CD4-positive, alpha-beta T cell treated with Interferon gamma for 1 hour (primary cell): ENCODE results near the gene RCAN2.

Source experiments
- DNase-seq: peaks from one replicate; pipeline ENCODE4 v3.0.0-alpha.2; 2020

RCAN2 gene

DNA sequence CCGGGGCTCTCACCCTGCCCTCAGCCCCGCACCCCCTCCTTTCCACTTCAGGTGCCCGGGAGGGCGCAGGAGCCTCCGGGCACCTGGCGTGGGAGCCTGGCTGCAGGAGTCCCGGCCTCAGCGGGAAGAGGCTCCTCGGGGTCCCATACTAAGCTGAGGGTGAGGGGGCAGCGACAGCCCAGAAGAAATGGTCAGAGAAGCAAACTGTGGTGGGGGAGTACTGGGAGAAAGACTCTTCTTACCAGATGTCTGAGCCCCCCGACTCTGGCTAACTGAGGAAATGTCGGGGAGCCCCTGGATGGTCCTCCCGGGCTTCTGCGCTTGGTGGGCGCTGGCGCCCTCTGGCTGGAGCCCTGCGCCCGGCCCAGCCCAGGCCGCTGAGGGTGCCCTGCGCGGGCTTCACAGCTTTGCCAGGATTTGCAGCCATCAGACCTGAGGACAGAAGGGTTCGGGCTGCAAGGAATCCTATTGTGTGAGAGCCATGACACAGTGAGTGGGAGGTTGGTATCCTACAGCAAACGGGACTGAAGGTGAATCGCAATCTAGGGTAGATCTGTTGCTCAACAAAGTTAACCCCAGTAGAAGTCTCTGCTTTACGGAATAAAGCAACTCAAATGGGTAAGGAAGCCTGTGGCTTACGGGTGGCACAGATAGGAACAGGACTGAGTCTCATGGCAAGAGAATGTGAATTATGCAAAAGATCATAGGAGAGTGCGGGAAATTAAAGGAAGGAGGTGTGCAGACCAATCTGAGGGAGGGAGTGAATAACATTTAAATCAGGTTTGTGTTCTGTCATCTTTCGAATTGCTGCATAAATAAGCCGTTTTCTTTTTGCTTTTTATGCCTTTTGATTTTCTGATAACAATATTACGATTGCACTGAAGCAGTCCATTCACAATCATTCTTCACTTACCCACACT, 639 bp upstream of the RCAN2 start:
- no peak for DNase-seq

- DNase-seq = no peak
Observed at GRCh38 chr6:46490425-46491200, 636 bp downstream of the RCAN2 start.

GRCh38 chr6:46486181-46486580, 5.1 kb downstream of the RCAN2 start:
- no peak for DNase-seq

DNA sequence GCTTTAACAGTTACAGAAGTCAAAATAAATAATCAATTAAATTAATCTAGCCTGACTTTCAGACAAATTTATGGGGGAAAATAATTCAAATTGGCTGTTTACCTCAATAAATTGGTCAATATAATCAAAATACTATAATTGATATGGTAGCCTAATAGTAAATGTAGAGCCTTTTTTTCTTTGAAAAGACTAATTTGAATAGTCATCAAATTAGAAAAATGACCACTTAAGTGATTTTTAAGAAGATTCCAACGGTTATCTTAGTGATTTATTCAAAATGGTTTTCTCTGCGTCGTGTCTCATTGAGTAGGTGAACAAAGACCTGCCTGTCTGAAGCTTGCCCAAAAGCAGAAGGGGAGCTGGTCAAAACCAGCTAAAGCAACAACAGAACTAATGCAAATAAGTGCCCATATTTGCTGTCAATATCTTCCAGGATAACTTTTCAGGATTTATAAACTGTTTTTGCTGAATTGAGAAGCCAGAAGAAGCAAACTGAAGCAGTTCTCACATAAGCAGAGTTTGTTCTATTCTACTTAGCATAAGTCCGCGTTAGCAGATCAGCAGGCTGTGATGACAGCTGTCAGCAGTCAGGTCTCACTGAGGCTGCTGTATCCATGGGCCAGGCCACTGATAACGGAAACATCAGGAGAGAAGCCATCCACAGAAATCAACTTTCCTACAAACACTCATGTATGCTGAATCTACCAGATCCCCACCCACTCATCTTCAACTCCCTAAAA, 7.0 kb downstream of the RCAN2 start:
- DNase-seq = no peak

- DNase-seq = no peak
Observed at GRCh38 chr6:46476301-46476700, 14.9 kb downstream of the RCAN2 start.

GRCh38 chr6:46473881-46474280, 17.4 kb downstream of the RCAN2 start:
- no peak for DNase-seq

- no peak for DNase-seq
Observed at GRCh38 chr6:46472243-46472642, 19.0 kb downstream of the RCAN2 start.

DNA sequence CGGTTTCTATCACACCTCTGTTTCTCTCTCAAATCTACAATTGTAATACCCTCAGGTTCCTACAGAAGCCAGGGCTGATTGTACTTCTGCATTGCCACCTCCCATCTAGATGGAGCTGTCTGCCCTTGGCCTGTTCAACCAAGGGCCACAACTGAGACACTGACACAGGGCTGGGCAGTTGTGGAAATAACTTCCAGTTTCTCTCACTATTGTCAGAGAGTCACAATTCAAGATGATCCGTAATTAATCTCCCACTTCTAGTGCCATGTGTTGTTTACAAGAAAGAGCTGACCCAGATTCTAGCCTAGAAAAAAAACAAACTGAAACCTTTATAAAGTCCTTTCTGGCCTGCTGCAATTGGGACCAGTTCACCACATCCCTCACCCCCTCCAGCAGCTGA, 22.2 kb downstream of the RCAN2 start:
- DNase-seq = no peak

DNA sequence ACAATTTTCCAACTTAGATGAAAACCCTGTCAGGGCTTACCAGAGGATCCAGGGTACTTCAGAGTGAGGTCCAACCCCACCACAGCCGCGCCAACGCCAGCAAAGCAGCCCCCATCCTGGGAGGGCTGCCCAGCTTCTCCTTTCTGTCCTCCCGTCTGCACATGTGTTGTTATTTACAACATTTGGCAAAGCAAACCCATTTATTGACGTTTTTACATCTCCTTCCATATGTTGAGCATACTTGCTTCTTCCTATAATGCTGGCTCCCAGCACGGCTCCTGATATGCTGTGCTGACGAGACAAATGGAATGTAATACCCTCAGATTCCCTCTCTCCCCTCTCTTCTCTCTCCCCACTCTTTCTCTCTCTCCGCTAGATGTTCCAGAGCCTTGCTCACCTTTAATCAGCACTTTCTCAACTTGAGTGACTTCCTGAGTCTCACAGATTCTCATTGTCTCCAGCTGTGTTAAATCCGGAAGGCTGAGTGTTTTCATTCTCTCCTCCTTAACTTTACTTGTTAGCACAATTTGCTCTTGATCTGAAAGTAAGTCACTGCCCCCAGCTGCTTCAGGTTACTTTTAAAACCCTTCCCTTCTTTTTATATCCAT, 22.7 kb downstream of the RCAN2 start:
- no peak for DNase-seq

DNA sequence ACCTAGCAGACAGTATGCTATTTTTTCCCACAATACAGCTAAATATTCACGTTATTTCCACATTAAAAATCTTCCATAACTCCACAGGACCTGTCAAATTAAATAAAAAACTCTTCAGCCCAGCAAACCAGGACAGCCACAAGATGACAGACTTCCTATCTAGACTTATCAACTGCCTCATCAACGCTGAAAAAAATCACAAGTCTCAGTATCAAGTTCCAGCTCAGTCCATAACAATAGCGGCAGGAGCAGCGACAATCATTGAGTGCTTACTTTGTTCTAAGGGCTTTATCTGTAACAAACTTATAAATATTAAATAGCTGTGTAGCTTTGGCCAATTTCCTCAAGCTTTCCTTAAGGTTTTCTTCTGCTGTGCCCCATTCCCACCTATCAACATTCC, 24.7 kb downstream of the RCAN2 start:
- DNase-seq = no peak

GRCh38 chr6:46465294-46466165, 25.7 kb downstream of the RCAN2 start:
- no peak for DNase-seq

DNA sequence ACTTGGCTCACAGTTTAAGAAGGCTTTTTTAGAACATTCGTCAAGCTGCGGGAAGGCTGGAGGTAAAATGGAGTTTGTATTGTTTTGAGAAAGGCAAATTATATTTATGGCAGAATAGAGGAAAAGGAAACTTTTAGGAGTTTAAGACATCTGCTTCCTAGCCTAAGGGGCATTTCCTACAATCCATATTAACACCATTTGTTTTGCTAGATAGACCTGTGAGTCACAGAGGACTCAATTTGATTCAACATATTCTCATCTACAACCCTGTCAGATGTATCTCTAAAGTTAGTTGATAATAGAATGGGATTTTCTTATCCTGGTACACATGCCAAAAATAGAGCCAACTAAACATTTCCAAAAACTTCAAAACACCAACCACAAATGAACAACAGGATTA, 35.0 kb downstream of the RCAN2 start:
- DNase-seq = no peak

- no peak for DNase-seq
Observed at GRCh38 chr6:46454691-46455090, 36.6 kb downstream of the RCAN2 start.

DNA sequence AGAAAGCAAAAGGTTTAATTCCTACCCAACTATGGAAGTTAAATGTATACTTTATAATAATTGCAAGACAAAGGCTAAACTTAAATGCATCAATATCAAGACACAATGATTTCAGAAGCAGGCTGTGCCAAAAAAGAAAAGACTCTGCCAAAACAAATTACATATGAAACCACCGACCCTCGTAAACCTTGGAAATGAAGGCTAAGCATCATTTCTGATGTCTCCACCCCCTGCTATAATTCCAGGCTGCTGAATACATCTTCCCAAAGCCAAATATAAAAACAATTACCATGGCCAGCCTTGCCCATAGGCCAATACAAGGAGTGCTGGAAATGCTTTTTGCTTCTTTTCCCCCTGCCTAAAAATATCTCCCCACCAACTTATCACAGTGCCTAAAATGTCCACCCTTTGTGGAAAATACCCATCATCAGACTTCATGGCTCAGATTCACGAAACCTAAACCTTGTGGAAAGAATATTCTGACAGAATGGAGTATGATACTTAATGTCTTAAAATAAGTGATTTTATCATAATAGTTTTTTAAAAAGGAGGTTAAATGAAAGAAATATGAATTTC, 37.4 kb downstream of the RCAN2 start:
- DNase-seq = no peak

DNA sequence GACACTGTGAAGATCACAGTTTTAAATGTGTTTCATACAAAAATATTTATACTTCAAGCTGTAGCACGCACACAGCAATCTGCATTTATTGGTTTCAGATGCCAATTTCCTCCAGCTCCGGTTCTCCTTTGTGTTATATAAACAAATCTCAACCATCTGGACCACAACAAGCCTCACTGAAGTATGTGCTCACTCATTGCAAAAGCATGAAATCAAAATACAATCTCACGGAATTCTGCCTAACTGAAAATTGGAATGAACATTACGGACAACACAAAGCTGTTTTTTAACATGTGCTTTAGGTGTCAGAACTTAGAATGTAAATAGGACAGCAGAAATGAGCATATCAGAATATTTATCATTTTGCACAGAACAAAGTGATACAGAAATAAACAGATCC, 38.0 kb downstream of the RCAN2 start:
- DNase-seq = no peak

- no peak for DNase-seq
Observed at GRCh38 chr6:46452312-46452917, 38.8 kb downstream of the RCAN2 start.

DNA sequence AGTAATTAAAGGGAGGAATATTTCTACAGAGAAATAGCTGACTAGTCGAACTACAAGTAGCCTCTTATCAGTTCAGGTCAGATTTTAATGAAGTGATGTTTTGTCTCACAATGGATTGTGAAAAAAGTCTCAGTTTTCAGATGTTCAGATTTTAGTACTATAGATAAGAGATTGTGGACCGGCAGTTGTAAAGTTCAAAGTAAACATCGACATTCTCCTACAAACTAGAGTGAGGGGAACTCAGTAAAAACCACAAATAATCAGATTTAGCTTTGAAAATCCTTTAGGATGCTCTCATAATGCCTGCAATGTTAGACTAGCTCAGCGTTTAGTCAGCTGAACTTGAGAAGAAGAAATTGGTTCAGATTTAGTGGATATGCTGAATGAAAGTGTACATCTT, 39.9 kb downstream of the RCAN2 start:
- no peak for DNase-seq

GRCh38 chr6:46444772-46445454, 46.3 kb downstream of the RCAN2 start:
- DNase-seq = no peak

- DNase-seq = no peak
Observed at GRCh38 chr6:46443623-46444022, 47.6 kb downstream of the RCAN2 start.

- DNase-seq = no peak
Observed at GRCh38 chr6:46440641-46441040, 50.6 kb downstream of the RCAN2 start.

DNA sequence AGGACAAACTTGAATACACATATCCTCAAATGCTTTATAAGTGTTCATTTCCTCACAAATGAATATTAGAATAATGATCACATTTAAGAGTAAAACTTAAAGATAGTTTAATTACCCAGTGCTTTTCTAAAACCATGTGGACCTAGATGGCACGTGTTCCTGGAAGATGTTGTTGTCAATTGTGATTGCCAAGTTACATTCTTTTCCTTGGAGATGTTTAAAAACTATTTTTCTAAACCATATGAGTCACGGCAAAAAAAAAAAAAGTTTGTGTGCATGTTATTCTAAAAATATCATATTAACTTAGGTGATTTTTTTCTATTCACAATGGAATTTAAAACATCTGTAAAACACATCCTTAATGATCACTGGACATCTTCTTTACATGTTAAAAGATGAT, 51.1 kb downstream of the RCAN2 start:
- DNase-seq = no peak
